GM18508 (cell line): ENCODE measurements around the gene SYT10.
"Not testable (repeated sequence)": the region's sequence is repeated elsewhere in the genome, so short reads cannot be mapped to it uniquely, and the experiment has no call there.

Source experiments
- ATAC-seq: cut with Tn5 transposase; IDR thresholded peaks from one replicate; pipeline ENCODE4 v1.9.1; 2021; ENCODE audit warnings: moderate number of reproducible peaks; ENCODE audit not compliant: insufficient read depth, unreplicated experiment

Gene SYT10, protein sequence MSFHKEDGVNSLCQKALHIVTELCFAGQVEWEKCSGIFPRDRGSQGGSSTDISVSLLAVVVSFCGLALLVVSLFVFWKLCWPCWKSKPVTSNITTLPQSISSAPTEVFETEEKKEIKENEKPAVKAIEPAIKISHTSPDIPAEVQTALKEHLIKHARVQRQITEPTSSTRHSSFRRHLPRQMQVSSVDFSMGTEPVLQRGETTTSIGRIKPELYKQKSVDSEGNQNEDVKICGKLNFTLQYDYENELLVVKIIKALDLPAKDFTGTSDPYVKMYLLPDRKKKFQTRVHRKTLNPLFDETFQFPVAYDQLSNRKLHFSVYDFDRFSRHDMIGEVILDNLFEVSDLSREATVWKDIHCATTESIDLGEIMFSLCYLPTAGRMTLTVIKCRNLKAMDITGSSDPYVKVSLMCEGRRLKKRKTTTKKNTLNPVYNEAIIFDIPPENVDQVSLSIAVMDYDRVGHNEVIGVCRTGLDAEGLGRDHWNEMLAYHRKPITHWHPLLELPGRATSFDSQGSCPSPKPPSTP

GRCh38 chr12:33439587-33440011 lies at the start of gene SYT10:
Gene SYT10, minus strand, starts transcription at chr12:33439819. Its CDS starts 297 bp downstream, at chr12:33439522.
- ATAC-seq = no peak

GRCh38 chr12:33488036-33488435 lies 48.4 kb upstream of the SYT10 start:
- no peak for ATAC-seq

- ATAC-seq = no peak
Measured at GRCh38 chr12:33486058-33486457, 46.4 kb upstream of the SYT10 start.

DNA sequence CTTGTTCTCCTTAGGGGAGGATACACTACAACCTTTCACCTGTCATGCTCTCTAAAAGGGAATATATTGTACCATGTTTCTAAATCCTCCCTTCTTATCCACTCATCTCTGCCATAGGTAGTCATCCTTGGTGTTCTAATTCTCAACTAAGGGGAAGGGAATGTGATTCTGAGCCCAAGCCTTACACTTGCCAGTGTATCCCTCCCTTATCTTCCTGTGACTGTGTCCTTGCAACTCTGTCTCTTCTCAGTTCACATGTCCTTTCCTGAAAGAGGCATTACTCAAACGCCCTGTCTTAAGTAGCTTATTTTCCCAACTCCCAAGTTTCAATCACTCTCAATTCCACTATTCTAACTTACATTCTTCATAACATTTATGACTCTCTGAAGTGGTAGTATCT lies 44.5 kb upstream of the SYT10 start:
- no peak for ATAC-seq

- ATAC-seq = no peak
Measured at GRCh38 chr12:33480366-33480765, 40.7 kb upstream of the SYT10 start.

DNA sequence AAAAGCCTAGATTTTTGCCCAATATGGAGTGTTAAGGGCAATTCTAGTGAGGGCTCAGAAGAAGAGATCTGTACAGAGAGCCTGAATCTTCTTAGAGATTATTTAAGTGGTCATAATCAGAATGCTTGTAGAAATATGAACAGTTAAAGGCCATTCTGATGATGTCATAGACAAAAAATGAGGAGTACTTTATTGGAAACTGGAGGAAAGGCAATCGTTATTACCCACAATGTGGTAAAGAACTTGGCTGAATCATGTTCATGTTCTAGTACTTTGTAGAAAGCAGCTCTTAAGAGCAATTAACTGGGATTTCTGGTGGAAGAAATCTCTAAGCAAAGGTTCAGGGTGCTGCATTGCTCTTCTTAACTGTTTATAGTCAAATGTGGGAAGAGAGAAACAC lies 36.4 kb upstream of the SYT10 start:
- no peak for ATAC-seq

DNA sequence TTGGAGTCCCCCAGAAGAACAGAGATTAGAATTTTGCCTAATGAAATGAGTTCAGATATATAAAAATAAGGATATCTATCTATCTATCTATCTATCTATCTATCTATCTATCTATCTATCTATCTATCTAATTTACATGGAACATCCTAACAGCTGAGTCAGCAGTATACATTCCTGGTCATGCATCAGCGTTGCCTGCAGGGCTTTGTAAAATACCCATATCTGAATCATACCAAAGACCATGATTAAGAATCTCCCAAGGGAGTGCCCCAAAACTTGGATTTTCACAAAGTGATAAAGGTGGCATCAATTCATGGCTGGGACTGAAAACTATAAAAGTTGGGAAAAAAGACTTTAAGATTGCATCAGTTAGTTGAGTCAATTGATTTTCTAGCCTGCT lies 32.7 kb upstream of the SYT10 start:
- ATAC-seq = no peak

- ATAC-seq = no peak
Measured at GRCh38 chr12:33455096-33455495, 15.5 kb upstream of the SYT10 start.

- ATAC-seq = no peak
Measured at GRCh38 chr12:33450480-33450879, 10.9 kb upstream of the SYT10 start.

- no peak for ATAC-seq
Measured at GRCh38 chr12:33440477-33440876, 858 bp upstream of the SYT10 start.

DNA sequence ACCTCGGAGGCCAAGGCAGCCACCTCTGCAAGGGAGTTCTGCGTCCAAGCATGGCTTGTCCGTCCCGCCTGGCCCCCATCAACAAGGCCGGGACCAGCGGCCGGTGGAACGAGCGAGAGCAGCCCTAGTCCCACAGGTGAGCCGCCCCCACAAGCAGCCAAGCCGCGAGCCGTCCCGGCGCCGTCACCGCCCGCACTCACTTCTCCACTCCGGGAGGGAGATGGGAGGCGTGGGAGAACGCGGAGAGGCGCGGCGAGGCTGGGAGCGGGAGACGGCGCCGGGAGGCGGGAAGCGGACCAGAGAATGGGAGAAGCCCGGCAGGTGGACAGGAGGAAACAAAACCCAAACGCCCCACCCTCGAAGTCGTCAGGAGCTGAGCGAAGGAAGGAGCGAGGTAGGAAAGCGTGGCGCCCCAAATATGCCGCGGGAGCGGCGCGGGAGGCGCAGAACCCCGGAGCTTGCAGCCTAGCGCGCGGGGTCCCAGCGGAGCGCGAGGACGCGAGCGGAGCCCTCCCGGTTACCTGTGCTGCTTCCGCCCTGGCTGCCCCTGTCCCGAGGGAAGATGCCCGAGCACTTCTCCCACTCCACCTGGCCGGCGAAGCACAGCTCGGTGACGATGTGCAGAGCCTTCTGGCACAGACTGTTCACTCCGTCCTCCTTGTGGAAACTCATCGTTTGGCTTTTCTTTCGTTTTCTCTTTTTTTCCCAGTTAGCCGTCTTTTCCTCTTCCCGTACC lies 600 bp downstream of the SYT10 start:
- ATAC-seq = no peak

GRCh38 chr12:33438025-33438772 lies 1.4 kb downstream of the SYT10 start:
- ATAC-seq = no peak

GRCh38 chr12:33437598-33437997 lies 2.0 kb downstream of the SYT10 start:
- ATAC-seq = no peak

GRCh38 chr12:33432992-33433391 lies 6.6 kb downstream of the SYT10 start:
- ATAC-seq = no peak

GRCh38 chr12:33431648-33432047 lies 8.0 kb downstream of the SYT10 start:
- ATAC-seq = no peak

DNA sequence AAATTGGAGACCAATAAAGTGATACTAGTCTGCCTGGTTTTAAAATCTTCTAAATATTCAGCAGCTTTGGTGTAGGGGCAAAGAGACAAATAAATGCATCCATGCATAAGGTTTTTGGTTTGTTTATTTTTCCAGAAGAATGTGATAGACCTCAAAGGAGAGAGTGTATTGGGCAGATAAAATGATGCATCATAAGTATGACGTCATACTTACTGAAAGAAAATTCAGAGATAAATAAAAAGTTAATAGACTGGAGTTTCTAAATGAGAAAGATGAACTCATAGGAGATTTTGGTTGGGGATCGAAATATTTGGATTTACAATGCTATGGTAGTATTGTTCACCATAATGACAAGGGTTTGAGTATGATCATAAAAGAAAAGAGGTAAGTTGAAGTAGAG lies 10.2 kb downstream of the SYT10 start:
- ATAC-seq = no peak

DNA sequence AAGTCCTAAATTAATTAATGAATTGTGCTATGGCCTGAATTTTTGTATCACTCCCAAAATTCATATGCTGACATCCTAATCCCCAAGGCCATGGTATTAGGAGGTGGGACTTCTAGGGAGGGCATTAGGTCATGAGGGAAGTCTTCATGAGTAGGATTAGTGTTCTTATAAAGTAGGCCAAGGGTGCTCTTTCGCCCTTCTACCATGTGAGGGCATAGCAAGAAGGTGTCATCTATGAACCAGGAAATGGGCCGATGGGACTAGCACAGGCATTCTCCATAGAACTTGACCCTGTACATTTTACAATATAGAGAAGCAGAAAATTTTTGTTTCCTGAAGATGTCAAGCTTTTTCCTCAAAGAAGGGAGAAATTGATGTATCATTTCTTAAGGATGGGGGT lies 12.5 kb downstream of the SYT10 start:
- ATAC-seq = no peak

- no peak for ATAC-seq
Measured at GRCh38 chr12:33423706-33424105, 15.9 kb downstream of the SYT10 start.

- ATAC-seq = not testable (repeated sequence)
Measured at GRCh38 chr12:33412410-33412809, 27.2 kb downstream of the SYT10 start.

GRCh38 chr12:33383503-33383902 lies 56.1 kb downstream of the SYT10 start:
- ATAC-seq = no peak

DNA sequence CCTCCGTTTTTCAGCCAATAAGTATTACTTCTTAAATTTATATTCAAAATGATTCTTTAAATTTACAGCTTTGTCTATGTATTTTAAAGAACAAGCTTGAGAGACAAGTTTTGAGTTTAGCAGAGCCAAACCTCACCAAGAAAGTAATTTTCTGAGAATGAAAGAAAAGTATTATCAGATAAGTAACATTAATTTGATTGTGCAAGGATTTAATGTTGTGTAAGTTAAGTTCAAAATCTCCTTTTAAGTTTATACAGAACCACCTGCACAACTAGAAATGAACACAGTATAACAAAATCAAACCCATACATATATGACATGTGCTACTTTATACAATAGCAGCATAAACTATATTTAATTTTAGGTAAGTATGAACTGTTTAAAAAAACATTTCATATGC lies 63.5 kb downstream of the SYT10 start:
- no peak for ATAC-seq
